Measurements from ENCODE around the gene GAB3.

DNA sequence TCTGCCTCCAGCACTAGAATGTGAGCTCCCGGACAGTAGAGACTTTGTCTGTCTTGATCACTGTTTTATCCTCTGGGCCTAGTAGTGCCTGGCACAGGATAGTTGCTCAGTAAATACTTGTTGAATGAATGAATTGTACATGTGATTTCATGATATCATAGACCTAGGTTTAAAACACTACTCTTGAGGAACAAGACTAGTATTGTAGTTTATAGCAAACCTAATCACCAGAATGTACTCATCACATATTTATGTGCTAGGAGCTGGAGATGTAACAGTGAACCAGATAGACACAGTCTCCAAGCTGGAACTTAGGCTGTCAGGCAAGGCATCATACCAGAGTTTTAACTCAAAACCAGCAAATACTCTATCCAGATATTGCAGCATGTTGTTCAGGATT lies 23.5 kb downstream of the GAB3 start:
- TF ChIP-seq POLR2AphosphoS5 (IDR thresholded peaks at IDR 0.05): no peak
- TF ChIP-seq, protein P1, sequence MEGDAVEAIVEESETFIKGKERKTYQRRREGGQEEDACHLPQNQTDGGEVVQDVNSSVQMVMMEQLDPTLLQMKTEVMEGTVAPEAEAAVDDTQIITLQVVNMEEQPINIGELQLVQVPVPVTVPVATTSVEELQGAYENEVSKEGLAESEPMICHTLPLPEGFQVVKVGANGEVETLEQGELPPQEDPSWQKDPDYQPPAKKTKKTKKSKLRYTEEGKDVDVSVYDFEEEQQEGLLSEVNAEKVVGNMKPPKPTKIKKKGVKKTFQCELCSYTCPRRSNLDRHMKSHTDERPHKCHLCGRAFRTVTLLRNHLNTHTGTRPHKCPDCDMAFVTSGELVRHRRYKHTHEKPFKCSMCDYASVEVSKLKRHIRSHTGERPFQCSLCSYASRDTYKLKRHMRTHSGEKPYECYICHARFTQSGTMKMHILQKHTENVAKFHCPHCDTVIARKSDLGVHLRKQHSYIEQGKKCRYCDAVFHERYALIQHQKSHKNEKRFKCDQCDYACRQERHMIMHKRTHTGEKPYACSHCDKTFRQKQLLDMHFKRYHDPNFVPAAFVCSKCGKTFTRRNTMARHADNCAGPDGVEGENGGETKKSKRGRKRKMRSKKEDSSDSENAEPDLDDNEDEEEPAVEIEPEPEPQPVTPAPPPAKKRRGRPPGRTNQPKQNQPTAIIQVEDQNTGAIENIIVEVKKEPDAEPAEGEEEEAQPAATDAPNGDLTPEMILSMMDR (IDR thresholded peaks at IDR 0.05): no peak
- TF ChIP-seq POLR2A (IDR thresholded peaks at IDR 0.05): no peak
- no peak for TF ChIP-seq EP300 (IDR thresholded peaks at IDR 0.05)

Data from gastroesophageal sphincter (tissue), 3 donors.